Glutamatergic neuron (in vitro differentiated cells): ENCODE data around the gene MYRIP. TPM values are rescaled to one million over a fixed set of nuclear protein-coding genes. Genes with fewer than 3 reads are reported as not detected.

Experiments
- DNase-seq: peaks from one replicate; pipeline ENCODE4 v3.0.0; 2022
- H3K27ac Mint-ChIP-seq: one replicate; pipeline ENCODE4 v1.8.0; 2020; ENCODE audit warnings: mild to moderate bottlenecking, mixed read lengths, inconsistent platforms; ENCODE audit not compliant: unreplicated experiment
- H3K27me3 Mint-ChIP-seq: one replicate; pipeline ENCODE4 v1.8.0; 2020; ENCODE audit warnings: mild to moderate bottlenecking, moderate library complexity, mixed read lengths, inconsistent platforms; ENCODE audit not compliant: unreplicated experiment
- H3K36me3 Mint-ChIP-seq: one replicate; pipeline ENCODE4 v1.8.0; 2020; ENCODE audit warnings: mild to moderate bottlenecking, mixed read lengths, inconsistent platforms; ENCODE audit not compliant: unreplicated experiment
- H3K4me1 Mint-ChIP-seq: one replicate; pipeline ENCODE4 v1.8.0; 2020; ENCODE audit warnings: mild to moderate bottlenecking, low read depth, mixed read lengths, inconsistent platforms; ENCODE audit not compliant: unreplicated experiment
- H3K4me3 Mint-ChIP-seq: one replicate; pipeline ENCODE4 v1.8.0; 2020; ENCODE audit warnings: mild to moderate bottlenecking, mixed read lengths, inconsistent platforms; ENCODE audit not compliant: unreplicated experiment
- H3K9me3 Mint-ChIP-seq: one replicate; pipeline ENCODE4 v1.8.0; 2020; ENCODE audit warnings: mild to moderate bottlenecking, moderate library complexity, mixed read lengths, inconsistent platforms; ENCODE audit not compliant: unreplicated experiment
- total RNA-seq: library from RNA; stranded (reverse); fragmentation: NEBNext Ultra II Directional; extraction: Animal tissue kit (Norgen Biotek cat#: 25700); gene quantifications from one replicate; pipeline ENCODE4 v1.2.1, GENCODE V29; 2021; ENCODE audit not compliant: unreplicated experiment
- TF ChIP-seq, protein P1 (sequence below): fragments of 200-600 bp; sonication (generic); IDR thresholded peaks from one replicate; pipeline ENCODE4 v1.5.0; 2021; ENCODE audit not compliant: partially characterized antibody, unreplicated experiment

The MYRIP gene
- total RNA-seq, 1 donor from 2014 or later = 1.8 TPM

GRCh38 chr3:40208251-40208650 is 398.8 kb downstream of the MYRIP start:
- H3K4me3 Mint-ChIP-seq = no peak overlapping the region
- no peaks in the 10 kb centered on the region for H3K4me1 Mint-ChIP-seq
- no peaks in the 10 kb centered on the region for H3K9me3 Mint-ChIP-seq
- no peaks in the 10 kb centered on the region for H3K36me3 Mint-ChIP-seq
- no peak for DNase-seq
- H3K27ac Mint-ChIP-seq = no peak overlapping the region
- TF ChIP-seq, protein P1, sequence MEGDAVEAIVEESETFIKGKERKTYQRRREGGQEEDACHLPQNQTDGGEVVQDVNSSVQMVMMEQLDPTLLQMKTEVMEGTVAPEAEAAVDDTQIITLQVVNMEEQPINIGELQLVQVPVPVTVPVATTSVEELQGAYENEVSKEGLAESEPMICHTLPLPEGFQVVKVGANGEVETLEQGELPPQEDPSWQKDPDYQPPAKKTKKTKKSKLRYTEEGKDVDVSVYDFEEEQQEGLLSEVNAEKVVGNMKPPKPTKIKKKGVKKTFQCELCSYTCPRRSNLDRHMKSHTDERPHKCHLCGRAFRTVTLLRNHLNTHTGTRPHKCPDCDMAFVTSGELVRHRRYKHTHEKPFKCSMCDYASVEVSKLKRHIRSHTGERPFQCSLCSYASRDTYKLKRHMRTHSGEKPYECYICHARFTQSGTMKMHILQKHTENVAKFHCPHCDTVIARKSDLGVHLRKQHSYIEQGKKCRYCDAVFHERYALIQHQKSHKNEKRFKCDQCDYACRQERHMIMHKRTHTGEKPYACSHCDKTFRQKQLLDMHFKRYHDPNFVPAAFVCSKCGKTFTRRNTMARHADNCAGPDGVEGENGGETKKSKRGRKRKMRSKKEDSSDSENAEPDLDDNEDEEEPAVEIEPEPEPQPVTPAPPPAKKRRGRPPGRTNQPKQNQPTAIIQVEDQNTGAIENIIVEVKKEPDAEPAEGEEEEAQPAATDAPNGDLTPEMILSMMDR = no peak
- no peaks in the 10 kb centered on the region for H3K27me3 Mint-ChIP-seq

- no peak for DNase-seq
- no peak overlapping the region for H3K27ac Mint-ChIP-seq
These were observed 402.2 kb downstream of the MYRIP start for GRCh38 chr3:40211579-40211978.

GRCh38 chr3:40213556-40213955 is 404.1 kb downstream of the MYRIP start:
- H3K4me1 Mint-ChIP-seq = no peaks in the 10 kb centered on the region
- no peaks in the 10 kb centered on the region for H3K36me3 Mint-ChIP-seq
- H3K9me3 Mint-ChIP-seq = no peaks in the 10 kb centered on the region
- TF ChIP-seq, protein P1 = no peak
- no peak overlapping the region for H3K4me3 Mint-ChIP-seq
- DNase-seq = no peak
- no peaks in the 10 kb centered on the region for H3K27me3 Mint-ChIP-seq
- no peak overlapping the region for H3K27ac Mint-ChIP-seq

More at GRCh38 chr3:40211579-40211978, 402.2 kb downstream of the MYRIP start:
- Mint-ChIP-seq H3K9me3 (no peaks in the 10 kb centered on the region), H3K4me3 (no peak overlapping the region), H3K36me3 (no peaks in the 10 kb centered on the region), H3K4me1 (no peaks in the 10 kb centered on the region), H3K27me3 (no peaks in the 10 kb centered on the region)
- TF ChIP-seq, protein P1 = no peak

GRCh38 chr3:40215015-40215414 is 405.6 kb downstream of the MYRIP start:
- Mint-ChIP-seq H3K27me3 (no peaks in the 10 kb centered on the region), H3K4me1 (no peaks in the 10 kb centered on the region), H3K36me3 (no peaks in the 10 kb centered on the region), H3K4me3 (no peak overlapping the region), H3K27ac (no peak overlapping the region), H3K9me3 (no peaks in the 10 kb centered on the region)
- TF ChIP-seq, protein P1 = no peak
- DNase-seq = no peak

DNA sequence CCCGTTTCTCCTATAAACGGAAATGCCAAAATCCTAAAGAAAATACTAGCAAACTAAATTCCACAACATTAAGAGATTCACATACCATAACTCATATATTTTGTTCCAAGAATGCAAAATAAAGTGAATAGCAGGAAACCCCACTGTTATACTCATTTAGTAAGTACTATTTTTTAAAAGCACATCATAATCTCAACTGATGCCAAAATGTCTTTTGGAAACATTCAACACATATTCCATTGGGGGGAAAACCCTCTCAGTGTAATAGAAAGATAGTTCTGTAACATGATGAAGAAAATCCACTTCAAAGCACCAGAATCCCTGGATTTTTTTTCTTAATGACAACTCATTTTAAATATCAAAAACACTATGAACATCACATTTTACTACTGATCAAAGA is 407.1 kb downstream of the MYRIP start:
- Mint-ChIP-seq H3K4me3 (no peak overlapping the region), H3K27me3 (no peaks in the 10 kb centered on the region), H3K4me1 (no peaks in the 10 kb centered on the region), H3K36me3 (no peaks in the 10 kb centered on the region), H3K9me3 (no peaks in the 10 kb centered on the region), H3K27ac (no peak overlapping the region)
- no peak for DNase-seq
- TF ChIP-seq, protein P1 = no peak
